ENCODE results near the gene OPHN1.

DNA sequence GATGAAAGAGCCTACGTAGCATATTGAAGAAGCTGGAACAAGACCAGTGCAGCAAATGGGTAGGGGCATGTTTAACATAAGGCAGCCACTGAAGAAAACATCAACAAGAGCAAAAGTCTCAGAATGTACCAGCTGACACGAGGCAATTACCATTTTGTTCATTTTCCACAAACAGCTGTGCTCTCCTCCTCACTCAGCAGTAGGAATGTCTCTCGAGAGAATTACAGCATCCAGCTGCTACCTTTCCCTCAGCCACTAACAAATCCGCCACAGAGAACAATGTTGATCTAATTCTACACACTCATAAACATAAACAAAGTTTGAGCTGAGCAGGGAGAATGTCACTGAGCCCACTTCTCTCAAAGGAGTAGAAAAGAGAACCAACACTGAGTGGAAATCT is 68.0 kb downstream of the OPHN1 start:
- TF ChIP-seq, protein P1, sequence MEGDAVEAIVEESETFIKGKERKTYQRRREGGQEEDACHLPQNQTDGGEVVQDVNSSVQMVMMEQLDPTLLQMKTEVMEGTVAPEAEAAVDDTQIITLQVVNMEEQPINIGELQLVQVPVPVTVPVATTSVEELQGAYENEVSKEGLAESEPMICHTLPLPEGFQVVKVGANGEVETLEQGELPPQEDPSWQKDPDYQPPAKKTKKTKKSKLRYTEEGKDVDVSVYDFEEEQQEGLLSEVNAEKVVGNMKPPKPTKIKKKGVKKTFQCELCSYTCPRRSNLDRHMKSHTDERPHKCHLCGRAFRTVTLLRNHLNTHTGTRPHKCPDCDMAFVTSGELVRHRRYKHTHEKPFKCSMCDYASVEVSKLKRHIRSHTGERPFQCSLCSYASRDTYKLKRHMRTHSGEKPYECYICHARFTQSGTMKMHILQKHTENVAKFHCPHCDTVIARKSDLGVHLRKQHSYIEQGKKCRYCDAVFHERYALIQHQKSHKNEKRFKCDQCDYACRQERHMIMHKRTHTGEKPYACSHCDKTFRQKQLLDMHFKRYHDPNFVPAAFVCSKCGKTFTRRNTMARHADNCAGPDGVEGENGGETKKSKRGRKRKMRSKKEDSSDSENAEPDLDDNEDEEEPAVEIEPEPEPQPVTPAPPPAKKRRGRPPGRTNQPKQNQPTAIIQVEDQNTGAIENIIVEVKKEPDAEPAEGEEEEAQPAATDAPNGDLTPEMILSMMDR (IDR thresholded peaks at IDR 0.05), result no peak
- no peak for TF ChIP-seq POLR2A (IDR thresholded peaks at IDR 0.05)
